BJ (cell line): ENCODE data around the gene CFAP92. TPM values are rescaled to one million over a fixed set of nuclear protein-coding genes. Genes with fewer than 3 reads are reported as not detected.
"Not testable (repeated sequence)": the region's sequence is repeated elsewhere in the genome, so short reads cannot be mapped to it uniquely, and the experiment has no call there.

Experiments
- CTCF ChIA-PET: fragments of 350-600 bp; formaldehyde crosslinking; extraction: SDS; loops from one replicate; lab custom pipeline; 2021; ENCODE audit warnings: antibody characterized with exemption, inconsistent platforms; lab: Yijun Ruan, JAX
- POLR2A ChIA-PET: fragments of 300-600 bp; sonication (Branson Sonifier 250); formaldehyde crosslinking; extraction: SDS; loops from one replicate; lab custom pipeline; 2021; ENCODE audit warnings: antibody characterized with exemption; lab: Charles Lee
- DNase-seq: peaks from one replicate; pipeline ENCODE4 v3.0.0-alpha.2; 2011; ENCODE audit warnings: low read depth
- H3K27me3 ChIP-seq: 2 replicates; pipeline ENCODE4 v1.6.0; 2011; ENCODE audit warnings: low read length; ENCODE audit not compliant: control insufficient read depth, insufficient read depth
- H3K36me3 ChIP-seq: 2 replicates; pipeline ENCODE4 v1.5.1; 2011; ENCODE audit warnings: low read length; ENCODE audit not compliant: control insufficient read depth, insufficient read depth
- H3K4me3 ChIP-seq: 2 replicates; pipeline ENCODE4 v1.5.1; 2011; ENCODE audit warnings: low read depth, mild to moderate bottlenecking, control low read depth, low read length
- CTCF ChIP-seq: IDR thresholded peaks from 2 replicates; pipeline ENCODE4 v1.5.1; 2011; ENCODE audit warnings: low read depth, mild to moderate bottlenecking, control low read depth, inconsistent platforms, low read length, moderate library complexity; ENCODE audit not compliant: insufficient read depth
- polyA plus RNA-seq: library from polyadenylated mRNA; depleted of rRNA; stranded (reverse); fragments of >200 nt; gene quantifications from 2 replicates; pipeline ENCODE4 v1.2.3, GENCODE V29; 2011

CFAP92 gene
- polyA plus RNA-seq, 1 experiment, result not detected

- DNase-seq, result no peak
- TF ChIP-seq CTCF, result no peak
- ChIA-PET CTCF (interaction anchor here (0.7 kb wide), 1 partner anchor 281 kb away, joined by 3 read pairs; no protein-coding TSS in a partner anchor), POLR2A (interaction anchor here (0.6 kb wide), 1 partner anchor 10 kb away, joined by 3 read pairs; the partner anchor contains the start of gene ACAD9)
- Histone ChIP-seq H3K36me3 (peaks cover 5% of the 10 kb centered on the region), H3K4me3 (no peak overlapping the region), H3K27me3 (no peaks in the 10 kb centered on the region)
These were observed 104.6 kb downstream of the CFAP92 start for GRCh38 chr3:128889139-128889894.

GRCh38 chr3:128884992-128885391, 108.9 kb downstream of the CFAP92 start:
- Histone ChIP-seq H3K27me3 (no peaks in the 10 kb centered on the region), H3K36me3 (peaks cover 2% of the 10 kb centered on the region; the same call in 1 of the 2 replicates), H3K4me3 (no peak overlapping the region)
- ChIA-PET CTCF (interaction anchor here (0.7 kb wide), 1 partner anchor 39 kb away, joined by 3 read pairs; no protein-coding TSS in a partner anchor), POLR2A (no interaction called here)
- DNase-seq, result no peak
- TF ChIP-seq CTCF, result no peak

GRCh38 chr3:128882719-128883118, 111.2 kb downstream of the CFAP92 start:
- ChIA-PET POLR2A (no interaction called here), CTCF (interaction anchor here (1.2 kb wide), 1 partner anchor 10 kb away, joined by 3 read pairs; no protein-coding TSS in a partner anchor)
- no peak for DNase-seq
- no peaks in the 10 kb centered on the region for H3K27me3 ChIP-seq
- no peak for TF ChIP-seq CTCF
- no peak overlapping the region for H3K4me3 ChIP-seq
- peaks cover 2% of the 10 kb centered on the region; the same call in 1 of the 2 replicates for H3K36me3 ChIP-seq

GRCh38 chr3:128881576-128881975, 112.3 kb downstream of the CFAP92 start:
- no peaks in the 10 kb centered on the region for H3K27me3 ChIP-seq
- CTCF ChIA-PET, result no interaction called here
- POLR2A ChIA-PET, result no interaction called here
- no peak overlapping the region for H3K4me3 ChIP-seq
- H3K36me3 ChIP-seq, result no peaks in the 10 kb centered on the region; the same call in 1 of the 2 replicates
- TF ChIP-seq CTCF, result no peak
- DNase-seq, result no peak

GRCh38 chr3:128880455-128880854, 113.4 kb downstream of the CFAP92 start:
- POLR2A ChIA-PET, H3K36me3 ChIP-seq, DNase-seq, H3K27me3 ChIP-seq: not testable (repeated sequence)
- CTCF ChIA-PET, result interaction anchor here (2.0 to 3.4 kb wide), 3 partner anchors 35 to 263 kb away, joined by 7 to 19 read pairs (median 12); no protein-coding TSS in a partner anchor
- H3K4me3 ChIP-seq, result peak overlapping the region; percentile 89
